H1 (cell line): ENCODE measurements around the gene TRIM62. TPM values are rescaled to one million over a fixed set of nuclear protein-coding genes. Genes with fewer than 3 reads are reported as not detected.

Source experiments
- ATF2 ChIP-seq: IDR thresholded peaks from 2 replicates; pipeline ENCODE4 v1.6.1; 2012; ENCODE audit warnings: low read length, inconsistent platforms
- CREB1 ChIP-seq: IDR thresholded peaks from 2 replicates; pipeline ENCODE4 v1.6.1; 2012; ENCODE audit warnings: inconsistent platforms
- KDM1A ChIP-seq: fragments of 200-600, 300-600 bp; sonication (generic); IDR thresholded peaks from 2 replicates; pipeline ENCODE4 v1.7.1; 2016; ENCODE audit warnings: mild to moderate bottlenecking, low read length, borderline replicate concordance
- KDM4A ChIP-seq: IDR thresholded peaks from one replicate; pipeline ENCODE4 v1.7.1; 2012; ENCODE audit warnings: low read depth, mild to moderate bottlenecking, moderate library complexity, low read length, inconsistent platforms; ENCODE audit not compliant: severe bottlenecking
- NRF1 ChIP-seq: IDR thresholded peaks from 2 replicates; pipeline ENCODE4 v1.6.1; 2011; ENCODE audit warnings: mild to moderate bottlenecking, low read depth, low read length, improper control_type of control experiment
- SIN3A ChIP-seq, 2 experiments: IDR thresholded peaks in 1 of 2; conservative IDR thresholded peaks in 1 of 2; 2 replicates each; pipeline ENCODE4 v1.6.1; 2011 to 2012; ENCODE audit warnings: low read length in 2 of 2, improper control_type of control experiment in 1 of 2, low read depth in 1 of 2, mild to moderate bottlenecking in 1 of 2
- TBP ChIP-seq: IDR thresholded peaks from 2 replicates; pipeline ENCODE4 v1.6.1; 2011; ENCODE audit warnings: low read depth, low read length, improper control_type of control experiment
- YY1 ChIP-seq: IDR thresholded peaks from 2 replicates; pipeline ENCODE4 v1.6.1; 2011; ENCODE audit warnings: low read depth, mild to moderate bottlenecking, low read length
- polyA plus RNA-seq, 7 experiments: library from polyadenylated mRNA; depleted of rRNA in 3 of 7; stranded (reverse) in 5 of 7; unstranded in 2 of 7; fragments of >200 nt in 5 of 7; fragments of 200-250 nt in 2 of 7; gene quantifications; 1 replicate in 5 of 7; 2 replicates in 1 of 7; 4 replicates in 1 of 7; pipeline versions ENCODE4 v1.2.1 to v1.2.3, GENCODE V29; 2011 to 2013; ENCODE audit warnings: missing spikeins in 2 of 7, mixed read lengths in 2 of 7
- total RNA-seq: library from RNA; stranded (reverse); fragmentation: NEBNext Ultra II Directional; extraction: Animal tissue kit (Norgen Biotek cat#: 25700); gene quantifications from 2 replicates; pipeline ENCODE4 v1.2.1, GENCODE V29; 2021

The TRIM62 gene
- total and polyA plus RNA-seq, 2 of the 8 experiments (the other 6 are each of a cell fraction or from before 2014, with no cell fraction given) = 6.3 to 10.8 TPM

- TF ChIP-seq ATF2 = no peak
- no peak for TF ChIP-seq KDM4A
- no peak for TF ChIP-seq YY1
- TF ChIP-seq NRF1 = no peak
- TF ChIP-seq CREB1 = no peak
- TF ChIP-seq TBP = no peak
- no peak for TF ChIP-seq SIN3A (conservative IDR thresholded peaks at IDR 0.05 in 1 of 2, IDR thresholded peaks at IDR 0.05 in 1 of 2; ENCODE audit: low read depth in 1 of 2, low read length in 2 of 2)
- no peak for TF ChIP-seq KDM1A
Observed at GRCh38 chr1:33163621-33164519, 18.0 kb downstream of the TRIM62 start (continued).
